ENCODE measurements around the gene ALLC. TPM values are rescaled to one million over a fixed set of nuclear protein-coding genes. Genes with fewer than 3 reads are reported as not detected.

Gene ALLC
- total and polyA plus RNA-seq, 2 donors (not counting 1 experiment from before 2014, with no cell fraction given) = not detected

DNA sequence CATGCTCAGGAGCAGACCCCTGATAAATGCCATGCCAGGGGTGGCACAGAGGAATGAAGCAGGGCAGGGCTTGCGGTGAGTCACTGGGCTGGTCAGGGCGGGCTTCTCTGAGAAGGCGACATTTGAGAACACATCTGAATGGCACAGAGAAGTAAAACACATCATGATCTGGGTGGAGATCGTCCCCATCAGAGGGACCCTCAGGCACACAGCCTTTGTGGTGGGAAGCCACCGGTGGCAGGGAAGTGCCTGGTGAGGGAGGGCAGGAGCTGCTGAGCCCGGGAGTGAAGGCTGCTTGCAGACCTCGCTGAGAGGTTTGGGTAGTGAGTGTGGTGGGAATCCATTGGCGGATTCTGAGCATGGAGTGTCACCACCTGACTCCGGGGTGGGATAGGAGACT lies 89.8 kb downstream of the ALLC start:
- TF ChIP-seq EZH2 (IDR thresholded peaks at IDR 0.05; ENCODE audit: borderline replicate concordance, insufficient read depth, low read depth, low read length, poor library complexity, severe bottlenecking) = no peak
- TF ChIP-seq, protein P1, sequence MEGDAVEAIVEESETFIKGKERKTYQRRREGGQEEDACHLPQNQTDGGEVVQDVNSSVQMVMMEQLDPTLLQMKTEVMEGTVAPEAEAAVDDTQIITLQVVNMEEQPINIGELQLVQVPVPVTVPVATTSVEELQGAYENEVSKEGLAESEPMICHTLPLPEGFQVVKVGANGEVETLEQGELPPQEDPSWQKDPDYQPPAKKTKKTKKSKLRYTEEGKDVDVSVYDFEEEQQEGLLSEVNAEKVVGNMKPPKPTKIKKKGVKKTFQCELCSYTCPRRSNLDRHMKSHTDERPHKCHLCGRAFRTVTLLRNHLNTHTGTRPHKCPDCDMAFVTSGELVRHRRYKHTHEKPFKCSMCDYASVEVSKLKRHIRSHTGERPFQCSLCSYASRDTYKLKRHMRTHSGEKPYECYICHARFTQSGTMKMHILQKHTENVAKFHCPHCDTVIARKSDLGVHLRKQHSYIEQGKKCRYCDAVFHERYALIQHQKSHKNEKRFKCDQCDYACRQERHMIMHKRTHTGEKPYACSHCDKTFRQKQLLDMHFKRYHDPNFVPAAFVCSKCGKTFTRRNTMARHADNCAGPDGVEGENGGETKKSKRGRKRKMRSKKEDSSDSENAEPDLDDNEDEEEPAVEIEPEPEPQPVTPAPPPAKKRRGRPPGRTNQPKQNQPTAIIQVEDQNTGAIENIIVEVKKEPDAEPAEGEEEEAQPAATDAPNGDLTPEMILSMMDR (IDR thresholded peaks at IDR 0.05) = no peak
- ChIA-PET CTCF (no interaction called here), POLR2A (no interaction called here)
- H3K4me1 ChIP-seq (ENCODE audit: control insufficient read depth in 2 of 2, insufficient read depth in 2 of 2, low read length in 2 of 2) = no peaks in the 10 kb centered on the region
- H3K36me3 ChIP-seq (replicated peaks in 1 of 2; ENCODE audit: control extremely low read depth in 1 of 2, control insufficient read depth in 1 of 2, extremely low read depth in 1 of 2, insufficient read depth in 2 of 2, low read length in 1 of 2) = no peaks in the 10 kb centered on the region
- no peak overlapping the region for H2AFZ ChIP-seq (ENCODE audit: insufficient read depth, low read depth, low read length, poor library complexity, severe bottlenecking)
- no peak overlapping the region for H3K4me2 ChIP-seq (replicated peaks; ENCODE audit: low read depth, low read length, poor library complexity, severe bottlenecking)
- H3K27me3 Mint-ChIP-seq = no peaks in the 10 kb centered on the region
- no peaks in the 10 kb centered on the region for H4K20me1 ChIP-seq (ENCODE audit: control insufficient read depth, insufficient read depth, low read length, poor library complexity, severe bottlenecking)
- no peaks in the 10 kb centered on the region for H3K4me1 Mint-ChIP-seq
- intact Hi-C loops (cut with micrococcal nuclease) = no loop called here
- H3K27ac ChIP-seq (ENCODE audit: low read length in 2 of 2) = no peak overlapping the region
- 67% methylated on average over 9 of the region's 9 CpGs for WGBS (ENCODE audit: insufficient coverage)
- H3K79me2 ChIP-seq (ENCODE audit: control insufficient read depth, insufficient read depth, low read length) = no peaks in the 10 kb centered on the region
- ATAC-seq (ENCODE audit: low read depth) = no peak
- H3K27me3 ChIP-seq (replicated peaks in 1 of 4; ENCODE audit: control extremely low read depth in 1 of 4, control insufficient read depth in 3 of 4, insufficient read depth in 4 of 4, low read length in 3 of 4) = no peaks in the 10 kb centered on the region
- no peak overlapping the region for H3K9ac ChIP-seq (ENCODE audit: low read length)
- no peak overlapping the region for H3K27ac Mint-ChIP-seq
- no peaks in the 10 kb centered on the region for H3K9me3 Mint-ChIP-seq (ENCODE audit: insufficient read depth)
- H3K9me3 ChIP-seq (ENCODE audit: control extremely low read depth in 1 of 3, control insufficient read depth in 2 of 3, insufficient read depth in 1 of 3, low read length in 2 of 3) = peaks cover 0 to 3% (median 0%) of the 10 kb centered on the region in 3 donors
- DNase-seq = no peak
- no peak overlapping the region for H3K4me3 ChIP-seq (ENCODE audit: control extremely low read depth in 1 of 5, extremely low read depth in 1 of 5, insufficient read depth in 1 of 5, low read depth in 2 of 5, low read length in 4 of 5)
- no peak overlapping the region for H3K4me3 Mint-ChIP-seq

DNA sequence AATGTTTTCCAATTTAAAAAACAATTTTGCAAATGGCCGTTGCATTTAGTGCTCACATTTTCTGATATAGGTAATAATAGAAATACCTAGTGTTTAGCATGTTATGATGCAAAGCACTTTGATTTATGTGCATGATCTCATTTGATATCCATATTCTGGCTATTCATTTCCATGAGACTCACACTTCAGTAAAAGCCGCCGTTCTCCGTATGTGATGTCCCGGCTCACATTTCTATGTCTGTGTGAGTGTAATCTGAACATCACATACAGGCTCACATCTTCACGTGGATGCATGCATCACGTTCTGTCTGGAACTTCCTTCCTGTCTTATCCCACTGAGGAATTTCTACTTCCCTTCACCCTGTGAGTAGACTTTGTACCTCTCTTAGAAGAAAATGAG lies 91.2 kb downstream of the ALLC start:
- H4K20me1 ChIP-seq (ENCODE audit: control insufficient read depth, insufficient read depth, low read length, poor library complexity, severe bottlenecking) = no peaks in the 10 kb centered on the region
- intact Hi-C loops (cut with micrococcal nuclease) = no loop called here
- Mint-ChIP-seq H3K4me1 (no peaks in the 10 kb centered on the region), H3K27me3 (no peaks in the 10 kb centered on the region), H3K27ac (no peak overlapping the region), H3K4me3 (no peak overlapping the region), H3K9me3 (ENCODE audit: insufficient read depth) (no peaks in the 10 kb centered on the region)
- H3K27me3 ChIP-seq (replicated peaks in 1 of 4; ENCODE audit: control extremely low read depth in 1 of 4, control insufficient read depth in 3 of 4, insufficient read depth in 4 of 4, low read length in 3 of 4) = no peaks in the 10 kb centered on the region
- no CpG with 5 or more reads among the region's 7 CpGs for WGBS (ENCODE audit: insufficient coverage)
- H3K79me2 ChIP-seq (ENCODE audit: control insufficient read depth, insufficient read depth, low read length) = no peaks in the 10 kb centered on the region
- no peak overlapping the region for H3K4me3 ChIP-seq (ENCODE audit: control extremely low read depth in 1 of 5, extremely low read depth in 1 of 5, insufficient read depth in 1 of 5, low read depth in 2 of 5, low read length in 4 of 5)
- ATAC-seq (ENCODE audit: low read depth) = no peak
- H3K36me3 ChIP-seq (replicated peaks in 1 of 2; ENCODE audit: control extremely low read depth in 1 of 2, control insufficient read depth in 1 of 2, extremely low read depth in 1 of 2, insufficient read depth in 2 of 2, low read length in 1 of 2) = no peaks in the 10 kb centered on the region
- ChIA-PET CTCF (no interaction called here), POLR2A (no interaction called here)
- H3K9ac ChIP-seq (ENCODE audit: low read length) = no peak overlapping the region
- TF ChIP-seq, protein P1 (IDR thresholded peaks at IDR 0.05) = no peak
- TF ChIP-seq EZH2 (IDR thresholded peaks at IDR 0.05; ENCODE audit: borderline replicate concordance, insufficient read depth, low read depth, low read length, poor library complexity, severe bottlenecking) = no peak
- no peaks in the 10 kb centered on the region for H3K4me1 ChIP-seq (ENCODE audit: control insufficient read depth in 2 of 2, insufficient read depth in 2 of 2, low read length in 2 of 2)
- no peak overlapping the region for H2AFZ ChIP-seq (ENCODE audit: insufficient read depth, low read depth, low read length, poor library complexity, severe bottlenecking)
- H3K4me2 ChIP-seq (replicated peaks; ENCODE audit: low read depth, low read length, poor library complexity, severe bottlenecking) = no peak overlapping the region
- H3K27ac ChIP-seq (ENCODE audit: low read length in 2 of 2) = no peak overlapping the region
- DNase-seq = no peak
- H3K9me3 ChIP-seq (ENCODE audit: control extremely low read depth in 1 of 3, control insufficient read depth in 2 of 3, insufficient read depth in 1 of 3, low read length in 2 of 3) = peaks cover 0 to 3% (median 0%) of the 10 kb centered on the region in 3 donors
